Prostate gland (tissue), 2 donors: ENCODE data around the gene FRMPD2.

Experiments used
- POLR2A ChIP-seq: fragments of 450-650 bp; IDR thresholded peaks from one replicate; pipeline ENCODE4 v1.6.1; 2016; ENCODE audit warnings: antibody characterized with exemption, mild to moderate bottlenecking
- POLR2AphosphoS5 ChIP-seq: sonication (generic); formaldehyde crosslinking; IDR thresholded peaks from one replicate; pipeline ENCODE4 v1.6.1; 2017; ENCODE audit warnings: antibody characterized with exemption
- TF ChIP-seq, protein P1 (sequence below), 4 experiments: fragments of 200-600 bp in 2 of 4; fragments of 450-650 bp in 2 of 4; sonication (generic) in 2 of 4; IDR thresholded peaks; 1 replicate in 3 of 4; 2 replicates in 1 of 4; pipeline ENCODE4 v1.5.1; 2016 to 2019; ENCODE audit warnings: antibody characterized with exemption in 4 of 4, mild to moderate bottlenecking in 2 of 4, moderate library complexity in 2 of 4

DNA sequence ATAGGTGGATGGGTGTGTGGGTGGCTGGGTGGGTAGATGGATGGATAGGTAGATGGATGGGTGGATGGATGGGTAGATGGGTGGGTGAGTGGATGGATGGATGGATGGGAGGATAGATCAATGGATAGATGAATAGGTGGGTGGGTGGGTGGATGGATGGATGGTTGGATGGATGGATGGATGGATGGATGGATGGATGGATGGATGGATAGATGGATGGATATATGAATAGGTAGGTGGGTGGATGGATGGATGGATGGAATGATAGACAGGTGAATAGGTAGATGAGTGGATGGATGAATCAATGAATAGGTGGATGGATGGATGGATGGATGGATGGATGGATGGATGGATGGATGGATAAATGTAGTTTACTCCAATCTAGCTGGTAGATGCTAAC is 52.7 kb downstream of the FRMPD2 start:
- TF ChIP-seq POLR2AphosphoS5: no peak
- TF ChIP-seq, protein P1, sequence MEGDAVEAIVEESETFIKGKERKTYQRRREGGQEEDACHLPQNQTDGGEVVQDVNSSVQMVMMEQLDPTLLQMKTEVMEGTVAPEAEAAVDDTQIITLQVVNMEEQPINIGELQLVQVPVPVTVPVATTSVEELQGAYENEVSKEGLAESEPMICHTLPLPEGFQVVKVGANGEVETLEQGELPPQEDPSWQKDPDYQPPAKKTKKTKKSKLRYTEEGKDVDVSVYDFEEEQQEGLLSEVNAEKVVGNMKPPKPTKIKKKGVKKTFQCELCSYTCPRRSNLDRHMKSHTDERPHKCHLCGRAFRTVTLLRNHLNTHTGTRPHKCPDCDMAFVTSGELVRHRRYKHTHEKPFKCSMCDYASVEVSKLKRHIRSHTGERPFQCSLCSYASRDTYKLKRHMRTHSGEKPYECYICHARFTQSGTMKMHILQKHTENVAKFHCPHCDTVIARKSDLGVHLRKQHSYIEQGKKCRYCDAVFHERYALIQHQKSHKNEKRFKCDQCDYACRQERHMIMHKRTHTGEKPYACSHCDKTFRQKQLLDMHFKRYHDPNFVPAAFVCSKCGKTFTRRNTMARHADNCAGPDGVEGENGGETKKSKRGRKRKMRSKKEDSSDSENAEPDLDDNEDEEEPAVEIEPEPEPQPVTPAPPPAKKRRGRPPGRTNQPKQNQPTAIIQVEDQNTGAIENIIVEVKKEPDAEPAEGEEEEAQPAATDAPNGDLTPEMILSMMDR (IDR thresholded peaks at IDR 0.05): no peak
- no peak for TF ChIP-seq POLR2A
